Measurements from ENCODE around the gene CIT.

The CIT gene

GRCh38 chr12:119693511-119693910, 183.6 kb downstream of the CIT start (continued):
- TF ChIP-seq ZNF18 (tag by site-specific recombination; IDR thresholded peaks at IDR 0.05) (no peak), ZNF830 (tag by site-specific recombination; IDR thresholded peaks at IDR 0.05; ENCODE audit: low read depth) (no peak), ZNF660 (tag by site-specific recombination; IDR thresholded peaks at IDR 0.05) (no peak), ZSCAN30 (tag by site-specific recombination; IDR thresholded peaks at IDR 0.05) (no peak), GLIS1 (tag by site-specific recombination; IDR thresholded peaks at IDR 0.05) (no peak), OSR2 (tag by site-specific recombination; IDR thresholded peaks at IDR 0.05) (no peak)

GRCh38 chr12:119692997-119693396, 184.1 kb downstream of the CIT start:
- H3K4me3 ChIP-seq (ENCODE audit: low read depth, low read length), result no peak overlapping the region
- ChIA-PET CTCF (no interaction called here), POLR2A (no interaction called here)
- no peaks in the 10 kb centered on the region for H3K9me3 ChIP-seq (ENCODE audit: control insufficient read depth, insufficient read depth, low read depth, low read length)
- H3K27ac ChIP-seq (ENCODE audit: extremely low read depth, low read depth, low read length), result no peak overlapping the region
- H3K4me1 ChIP-seq (ENCODE audit: control insufficient read depth, insufficient read depth, low read length), result peaks cover 7% of the 10 kb centered on the region; the same call in 1 of the 2 replicates
- H3K36me3 ChIP-seq (ENCODE audit: control insufficient read depth in 2 of 2, insufficient read depth in 1 of 2, low read length in 2 of 2), result peaks cover 8 to 39% of the 10 kb centered on the region in 2 experiments
- TF ChIP-seq ZNF544 (tag by site-specific recombination; IDR thresholded peaks at IDR 0.05) (no peak), KLF7 (tag by site-specific recombination; IDR thresholded peaks at IDR 0.05; ENCODE audit: borderline replicate concordance) (no peak), ZEB2 (tag by site-specific recombination; IDR thresholded peaks at IDR 0.05) (peak; percentile 30; the same call in 1 of the 2 replicates), ZNF776 (tag by site-specific recombination; IDR thresholded peaks at IDR 0.05; ENCODE audit: borderline replicate concordance) (no peak), PRDM10 (tag by site-specific recombination; IDR thresholded peaks at IDR 0.05) (peak; percentile 87), ZNF514 (tag by site-specific recombination; IDR thresholded peaks at IDR 0.05) (no peak), ZSCAN23 (tag by site-specific recombination; IDR thresholded peaks at IDR 0.05) (no peak), FEZF1 (tag by site-specific recombination; IDR thresholded peaks at IDR 0.05) (peak; percentile 96), ZNF571 (tag by site-specific recombination; IDR thresholded peaks at IDR 0.05) (no peak), ZNF449 (tag by site-specific recombination; IDR thresholded peaks at IDR 0.05) (no peak), ZBTB44 (tag by site-specific recombination; IDR thresholded peaks at IDR 0.05) (no peak), SP3 (tag by site-specific recombination; IDR thresholded peaks at IDR 0.05) (no peak), ELK4 (IDR thresholded peaks at IDR 0.05; ENCODE audit: borderline replicate concordance, low read depth, low read length) (no peak), GFI1B (tag by site-specific recombination; IDR thresholded peaks at IDR 0.05) (no peak), ZNF2 (tag by site-specific recombination; IDR thresholded peaks at IDR 0.05) (no peak), ZNF26 (tag by site-specific recombination; IDR thresholded peaks at IDR 0.05) (no peak), ZNF837 (tag by site-specific recombination; IDR thresholded peaks at IDR 0.05) (no peak), KLF1 (tag by site-specific recombination; IDR thresholded peaks at IDR 0.05) (peak; percentile 41; the same call in 1 of the 2 replicates), ZIC2 (tag by site-specific recombination; IDR thresholded peaks at IDR 0.05) (no peak), EGR2 (tag by site-specific recombination; IDR thresholded peaks at IDR 0.05; ENCODE audit: low read depth) (no peak), ZNF521 (tag by site-specific recombination; IDR thresholded peaks at IDR 0.05) (no peak)
